Muscle of back (tissue), 11 donors: ENCODE results near the gene SRPK1. TPM values are rescaled to one million over a fixed set of nuclear protein-coding genes. Genes with fewer than 3 reads are reported as not detected.
A peak's percentile ranks its signal among the peaks of the same experiment; 100 is the strongest.
"Not testable (repeated sequence)": the region's sequence is repeated elsewhere in the genome, so short reads cannot be mapped to it uniquely, and the experiment has no call there.

Experiments used
- DNase-seq, 3 donors: peaks; one replicate each; pipeline versions ENCODE4 v3.0.0 to v3.0.0-alpha.2; 2013
- polyA plus RNA-seq, 10 donors: library from polyadenylated mRNA; unstranded; fragments of 120-200 nt; gene quantifications; one replicate each; pipeline ENCODE4 v1.2.1, GENCODE V29; 2013; ENCODE audit not compliant: insufficient read length in 10 of 10

SRPK1 gene
- polyA plus RNA-seq, 10 donors, result 13.3 to 23.1 (median 18.9) TPM

- DNase-seq, result not testable (repeated sequence)
Observed at GRCh38 chr6:35931873-35932272, 11.0 kb upstream of the SRPK1 start.

- DNase-seq, result no peak
Observed at GRCh38 chr6:35931120-35931561, 10.2 kb upstream of the SRPK1 start.

GRCh38 chr6:35929601-35930000 is 8.7 kb upstream of the SRPK1 start:
- DNase-seq, result no peak

- no peak for DNase-seq
Observed at GRCh38 chr6:35926509-35927215, 5.8 kb upstream of the SRPK1 start.

GRCh38 chr6:35925961-35926360 is 5.1 kb upstream of the SRPK1 start:
- DNase-seq, result no peak

GRCh38 chr6:35924146-35924545 is 3.2 kb upstream of the SRPK1 start:
- no peak for DNase-seq

- no peak for DNase-seq
Observed at GRCh38 chr6:35922139-35922554, 1.2 kb upstream of the SRPK1 start.

- peak in 2 of 3 donors; percentile 23 to 61 for DNase-seq
Observed at GRCh38 chr6:35919827-35920751, 809 bp downstream of the SRPK1 start.

GRCh38 chr6:35919085-35919826 is 1.6 kb downstream of the SRPK1 start:
- DNase-seq, result peak in 1 of 3 donors; percentile 19

GRCh38 chr6:35916893-35917292 is 4.0 kb downstream of the SRPK1 start:
- not testable (repeated sequence) for DNase-seq

- DNase-seq, result no peak
Observed at GRCh38 chr6:35916056-35916455, 4.8 kb downstream of the SRPK1 start.

GRCh38 chr6:35914536-35914935 is 6.4 kb downstream of the SRPK1 start:
- DNase-seq, result no peak

GRCh38 chr6:35911871-35912653 is 8.8 kb downstream of the SRPK1 start:
- DNase-seq, result no peak

GRCh38 chr6:35909571-35909970 is 11.3 kb downstream of the SRPK1 start:
- DNase-seq, result not testable (repeated sequence)

GRCh38 chr6:35908753-35909401 is 12.0 kb downstream of the SRPK1 start:
- DNase-seq, result not testable (repeated sequence)

- DNase-seq, result no peak
Observed at GRCh38 chr6:35907750-35908149, 13.1 kb downstream of the SRPK1 start.

- no peak for DNase-seq
Observed at GRCh38 chr6:35906499-35906846, 14.4 kb downstream of the SRPK1 start.

- no peak for DNase-seq
Observed at GRCh38 chr6:35905841-35906498, 14.9 kb downstream of the SRPK1 start.

GRCh38 chr6:35905141-35905785 is 15.6 kb downstream of the SRPK1 start:
- no peak for DNase-seq

GRCh38 chr6:35903679-35904078 is 17.2 kb downstream of the SRPK1 start:
- DNase-seq, result no peak
